Measurements from ENCODE around the gene PLAAT3.
"Not testable (repeated sequence)": the region's sequence is repeated elsewhere in the genome, so short reads cannot be mapped to it uniquely, and the experiment has no call there.

PLAAT3 gene

DNA sequence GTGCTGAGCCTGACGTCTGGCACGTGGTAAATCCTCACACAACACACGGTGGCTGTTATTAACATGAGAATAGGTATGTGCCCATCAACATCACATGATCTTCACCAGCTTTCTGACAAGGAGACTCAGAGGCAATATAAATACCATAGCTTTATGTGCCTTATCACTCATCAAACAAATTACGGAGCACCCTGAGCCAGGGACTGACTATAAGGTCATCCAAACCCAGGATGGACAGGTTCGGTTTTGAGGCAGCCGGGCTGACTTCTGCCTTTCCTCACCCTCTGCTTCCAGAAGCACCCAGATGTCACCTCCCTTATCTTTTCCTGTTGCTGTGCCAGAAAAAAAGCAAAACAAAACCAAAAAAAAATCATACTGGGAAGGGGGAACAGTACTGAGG is 5.7 kb upstream of the PLAAT3 start:
- no peak overlapping the region for H3K4me3 ChIP-seq (ENCODE audit: low read depth, low read length)
- in situ Hi-C loops (cut with HindIII; ENCODE audit: low sequenced_read_pairs): no loop called here
- no peak for DNase-seq (ENCODE audit: low read depth, low spot score)

DNA sequence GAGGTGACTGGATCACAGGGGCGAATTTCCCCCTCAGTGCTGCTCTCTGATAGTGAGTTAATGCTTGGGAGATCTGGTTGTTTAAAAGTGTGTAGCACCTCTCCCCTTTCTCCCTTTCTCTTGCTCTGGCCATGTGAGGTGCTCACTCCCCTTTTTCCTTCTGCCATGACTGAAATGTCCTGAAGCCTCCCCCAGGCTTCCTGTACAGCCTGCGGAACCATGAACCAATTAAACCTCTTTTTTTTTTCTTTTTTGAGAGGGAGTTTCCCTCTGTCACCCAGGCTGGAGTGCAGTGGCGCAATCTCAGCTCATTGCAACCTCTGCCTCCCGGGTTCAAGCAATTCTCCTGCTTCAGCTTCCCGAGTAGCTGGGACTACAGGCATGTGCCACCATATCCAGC is 3.5 kb upstream of the PLAAT3 start:
- in situ Hi-C loops (cut with HindIII; ENCODE audit: low sequenced_read_pairs); DNase-seq (ENCODE audit: low read depth, low spot score): not testable (repeated sequence)

More for the DNA sequence above, 5.7 kb upstream of the PLAAT3 start:
- TF ChIP-seq, protein P1, sequence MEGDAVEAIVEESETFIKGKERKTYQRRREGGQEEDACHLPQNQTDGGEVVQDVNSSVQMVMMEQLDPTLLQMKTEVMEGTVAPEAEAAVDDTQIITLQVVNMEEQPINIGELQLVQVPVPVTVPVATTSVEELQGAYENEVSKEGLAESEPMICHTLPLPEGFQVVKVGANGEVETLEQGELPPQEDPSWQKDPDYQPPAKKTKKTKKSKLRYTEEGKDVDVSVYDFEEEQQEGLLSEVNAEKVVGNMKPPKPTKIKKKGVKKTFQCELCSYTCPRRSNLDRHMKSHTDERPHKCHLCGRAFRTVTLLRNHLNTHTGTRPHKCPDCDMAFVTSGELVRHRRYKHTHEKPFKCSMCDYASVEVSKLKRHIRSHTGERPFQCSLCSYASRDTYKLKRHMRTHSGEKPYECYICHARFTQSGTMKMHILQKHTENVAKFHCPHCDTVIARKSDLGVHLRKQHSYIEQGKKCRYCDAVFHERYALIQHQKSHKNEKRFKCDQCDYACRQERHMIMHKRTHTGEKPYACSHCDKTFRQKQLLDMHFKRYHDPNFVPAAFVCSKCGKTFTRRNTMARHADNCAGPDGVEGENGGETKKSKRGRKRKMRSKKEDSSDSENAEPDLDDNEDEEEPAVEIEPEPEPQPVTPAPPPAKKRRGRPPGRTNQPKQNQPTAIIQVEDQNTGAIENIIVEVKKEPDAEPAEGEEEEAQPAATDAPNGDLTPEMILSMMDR (IDR thresholded peaks at IDR 0.05; ENCODE audit: low read depth, low read length): no peak

DNA sequence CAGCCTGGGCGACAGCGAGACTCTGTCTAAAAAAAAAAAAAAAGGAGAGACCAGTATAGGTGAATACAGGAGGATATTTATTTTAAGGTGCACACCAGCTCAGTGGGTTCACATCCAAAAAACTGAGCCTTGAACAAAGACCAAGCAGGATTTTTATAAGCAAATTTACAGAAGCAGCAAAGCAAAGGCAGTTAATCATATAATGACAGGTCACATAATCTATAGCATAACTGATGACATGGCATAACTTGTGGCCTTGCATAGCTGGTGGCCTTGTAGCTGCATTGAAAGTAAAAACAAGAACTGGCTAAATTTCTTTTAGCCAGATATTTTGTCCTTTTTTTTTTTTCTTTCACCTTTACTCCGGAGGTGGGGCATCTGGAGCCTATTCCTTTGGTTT is 2.7 kb upstream of the PLAAT3 start:
- no peak overlapping the region for H3K4me3 ChIP-seq (ENCODE audit: low read depth, low read length)
- in situ Hi-C loops (cut with HindIII; ENCODE audit: low sequenced_read_pairs): no loop called here
- DNase-seq (ENCODE audit: low read depth, low spot score): no peak
- TF ChIP-seq, protein P1 (IDR thresholded peaks at IDR 0.05; ENCODE audit: low read depth, low read length): no peak

More for the DNA sequence above, 3.5 kb upstream of the PLAAT3 start:
- not testable (repeated sequence) for H3K4me3 ChIP-seq (ENCODE audit: low read depth, low read length)

DNA sequence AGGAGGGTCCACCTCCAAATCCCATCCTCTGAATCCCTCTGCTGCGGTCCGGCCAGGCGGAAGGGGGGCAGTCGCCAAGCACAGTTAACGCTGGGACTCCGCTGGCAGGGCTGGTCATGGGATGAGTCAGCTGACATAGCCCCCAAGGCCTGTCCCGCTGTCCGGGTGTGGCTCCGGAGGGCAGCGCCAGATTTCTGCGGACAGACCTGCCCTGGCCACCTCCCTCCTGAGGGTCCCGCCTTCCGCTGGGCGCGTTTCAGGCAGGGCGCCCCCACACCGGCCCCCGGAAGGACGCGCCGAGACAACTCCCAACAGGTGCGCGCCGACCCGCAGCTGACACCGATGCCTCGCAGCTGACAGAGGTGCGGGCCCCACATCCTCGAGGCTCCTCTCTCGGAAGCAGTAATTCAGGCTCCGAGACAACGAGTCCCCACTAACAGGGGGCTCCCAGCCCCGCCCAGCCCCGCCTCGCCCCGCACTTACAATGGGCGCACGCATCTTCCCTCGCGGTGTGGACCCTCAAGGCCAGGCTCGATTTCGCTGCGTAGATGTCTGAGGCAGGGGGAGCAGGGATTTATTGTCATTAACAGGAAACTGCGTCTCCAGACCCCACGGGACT is 607 bp downstream of the PLAAT3 start:
- DNase-seq (ENCODE audit: low read depth, low spot score): peak; percentile 12
- TF ChIP-seq, protein P1 (IDR thresholded peaks at IDR 0.05; ENCODE audit: low read depth, low read length): no peak
- in situ Hi-C loops (cut with HindIII; ENCODE audit: low sequenced_read_pairs): no loop called here
- peak overlapping the region; percentile 64 for H3K4me3 ChIP-seq (ENCODE audit: low read depth, low read length)

DNA sequence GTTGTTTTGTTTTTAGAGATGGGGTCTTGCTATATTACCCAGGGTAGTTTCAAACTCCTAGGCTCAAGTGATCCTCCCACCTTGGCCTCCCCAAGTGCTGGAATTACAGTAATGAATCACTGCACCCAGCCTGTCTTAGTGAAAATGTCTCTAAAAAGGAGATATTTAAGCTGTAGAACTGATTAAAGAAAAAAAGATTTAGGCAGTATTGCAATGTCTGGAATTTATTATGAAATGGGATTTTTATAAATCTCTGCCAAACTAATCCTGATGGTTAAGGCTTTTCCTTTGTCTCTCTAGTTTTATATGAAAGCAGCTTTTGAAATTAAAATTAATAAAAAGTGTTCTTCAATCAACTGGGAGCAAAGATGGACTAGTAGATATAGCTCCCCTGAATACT is 2.1 kb downstream of the PLAAT3 start:
- in situ Hi-C loops (cut with HindIII; ENCODE audit: low sequenced_read_pairs): no loop called here
- H3K4me3 ChIP-seq (ENCODE audit: low read depth, low read length): no peak overlapping the region
- TF ChIP-seq, protein P1 (IDR thresholded peaks at IDR 0.05; ENCODE audit: low read depth, low read length): no peak
- DNase-seq (ENCODE audit: low read depth, low spot score): no peak

DNA sequence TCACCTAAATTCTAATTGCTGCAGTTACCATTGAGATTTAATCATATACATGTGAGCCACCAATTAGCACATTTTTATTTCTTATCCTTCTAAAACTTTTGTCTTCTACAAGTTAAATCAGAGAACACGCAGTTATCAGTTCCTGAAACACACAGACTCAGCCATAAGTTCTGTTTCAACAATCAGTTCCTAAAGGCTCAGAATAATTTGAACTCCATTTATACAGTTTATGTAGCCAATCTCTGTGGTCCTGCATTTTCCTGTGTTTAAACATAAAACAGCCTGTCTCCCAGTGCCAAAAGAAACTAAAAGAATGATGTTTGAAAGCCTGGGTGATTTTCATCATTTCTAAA is 2.9 kb downstream of the PLAAT3 start:
- H3K4me3 ChIP-seq (ENCODE audit: low read depth, low read length): no peak overlapping the region
- in situ Hi-C loops (cut with HindIII; ENCODE audit: low sequenced_read_pairs): no loop called here
- DNase-seq (ENCODE audit: low read depth, low spot score): peak; percentile 8
- TF ChIP-seq, protein P1 (IDR thresholded peaks at IDR 0.05; ENCODE audit: low read depth, low read length): no peak

DNA sequence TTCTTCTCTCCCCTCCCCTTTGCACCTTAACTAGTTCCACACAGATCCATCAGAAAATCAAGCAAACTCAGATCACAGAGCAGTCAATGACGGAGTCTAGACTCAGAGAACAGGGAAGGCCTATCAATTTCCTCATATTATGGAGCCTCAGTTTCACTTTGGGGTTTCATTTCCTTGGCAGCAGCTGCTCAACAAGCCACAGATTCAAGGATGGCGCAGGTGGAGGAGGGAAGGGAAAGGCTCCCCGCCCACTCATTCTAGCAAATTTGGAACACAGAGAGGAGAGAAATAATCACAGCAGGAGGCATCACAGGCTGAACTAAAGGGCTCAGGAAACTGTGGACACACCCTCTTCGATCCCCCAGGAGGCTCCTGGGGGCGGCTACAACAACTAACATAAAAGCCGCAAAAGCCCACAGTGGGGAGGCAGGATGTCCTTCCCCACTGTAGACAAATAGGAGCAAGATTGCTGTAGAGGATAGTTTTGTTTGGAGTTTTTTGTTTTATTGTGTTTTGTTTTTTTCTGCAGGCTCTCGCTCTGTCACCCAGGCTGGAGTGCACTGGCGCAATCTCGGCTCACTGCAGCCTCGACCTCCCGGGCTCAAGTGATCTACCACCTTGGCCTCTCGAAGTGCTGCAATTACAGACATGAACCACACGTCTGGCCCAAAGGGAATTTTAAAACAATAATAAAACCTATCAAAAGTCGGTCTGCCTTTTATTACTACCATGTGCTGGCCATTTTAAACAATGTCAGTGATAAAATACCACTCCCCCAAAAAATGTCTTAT is 3.4 kb downstream of the PLAAT3 start:
- in situ Hi-C loops (cut with HindIII; ENCODE audit: low sequenced_read_pairs): no loop called here
- TF ChIP-seq, protein P1 (IDR thresholded peaks at IDR 0.05; ENCODE audit: low read depth, low read length): no peak
- H3K4me3 ChIP-seq (ENCODE audit: low read depth, low read length): peak overlapping the region; percentile 1
- DNase-seq (ENCODE audit: low read depth, low spot score): peak; percentile 84

All from astrocyte of the spinal cord (primary cell).